HEK293 (cell line): ENCODE measurements around the gene FIGNL2.

ENCODE experiments used
- CTCF ChIA-PET: fragments of 350-600 bp; formaldehyde crosslinking; extraction: SDS; loops from one replicate; lab custom pipeline; 2021; ENCODE audit warnings: antibody characterized with exemption; lab: Yijun Ruan, JAX
- POLR2A ChIA-PET: fragments of 300-600 bp; formaldehyde crosslinking; extraction: SDS; loops from one replicate; lab custom pipeline; 2020; ENCODE audit warnings: antibody characterized with exemption, inconsistent platforms; lab: Yijun Ruan, JAX
- H3K27ac ChIP-seq: fragments of 200-500 bp; sonication (Bioruptor generic); 2 replicates; pipeline ENCODE4 v1.5.1; 2014; ENCODE audit warnings: low read depth, low read length, control low read depth, inconsistent platforms; ENCODE audit errors: extremely low read depth
- H3K36me3 ChIP-seq, 2 experiments: fragments of 200-500 bp in 1 of 2; sonication (Bioruptor generic) in 1 of 2; 1 replicate in 1 of 2; 2 replicates in 1 of 2; pipeline ENCODE4 v1.5.1; 2014 to 2017; ENCODE audit warnings: inconsistent platforms in 2 of 2, low read length in 2 of 2; ENCODE audit not compliant: control insufficient read depth in 2 of 2, insufficient read depth in 1 of 2
- H3K4me1 ChIP-seq: fragments of 200-500 bp; sonication (Bioruptor generic); 2 replicates; pipeline ENCODE4 v1.5.1; 2014; ENCODE audit warnings: mild to moderate bottlenecking, low read length, inconsistent platforms; ENCODE audit not compliant: control insufficient read depth, insufficient read depth
- H3K4me3 ChIP-seq: 2 replicates; pipeline ENCODE4 v1.5.1; 2011; ENCODE audit warnings: low read depth, mild to moderate bottlenecking, control low read depth, low read length, moderate library complexity
- H3K9me3 ChIP-seq: fragments of 200-500 bp; sonication (Bioruptor generic); 2 replicates; pipeline ENCODE4 v1.5.1; 2014; ENCODE audit warnings: low read depth, low read length, inconsistent platforms; ENCODE audit not compliant: control insufficient read depth, insufficient read depth
- KLF10 ChIP-seq: fragments of 450-650 bp; IDR thresholded peaks from 2 replicates; pipeline ENCODE4 v1.5.1; 2018; ENCODE audit warnings: missing biosample characterization, mild to moderate bottlenecking, missing genetic modification characterization
- SALL2 ChIP-seq: fragments of 450-650 bp; formaldehyde crosslinking; IDR thresholded peaks from 2 replicates; pipeline ENCODE4 v1.5.0; 2017; ENCODE audit warnings: missing biosample characterization, mild to moderate bottlenecking, missing genetic modification characterization, borderline replicate concordance
- TRIM28 ChIP-seq: IDR thresholded peaks from 2 replicates; pipeline ENCODE4 v1.6.1; 2011; ENCODE audit warnings: low read length, control low read depth, borderline replicate concordance
- YY2 ChIP-seq: fragments of 450-650 bp; formaldehyde crosslinking; IDR thresholded peaks from 2 replicates; pipeline ENCODE4 v1.5.1; 2016; ENCODE audit warnings: missing biosample characterization, missing genetic modification characterization
- ZBTB7A ChIP-seq: fragments of 450-650 bp; formaldehyde crosslinking; IDR thresholded peaks from 2 replicates; pipeline ENCODE4 v1.5.1; 2016; ENCODE audit warnings: low read depth, missing biosample characterization, missing genetic modification characterization
- ZNF114 ChIP-seq: fragments of 450-650 bp; formaldehyde crosslinking; IDR thresholded peaks from 2 replicates; pipeline ENCODE4 v1.5.0; 2017; ENCODE audit warnings: missing biosample characterization, missing genetic modification characterization
- ZNF433 ChIP-seq: fragments of 450-650 bp; formaldehyde crosslinking; IDR thresholded peaks from 2 replicates; pipeline ENCODE4 v1.5.1; 2016; ENCODE audit warnings: missing biosample characterization, missing genetic modification characterization, low read depth
- ZNF473 ChIP-seq: fragments of 450-650 bp; formaldehyde crosslinking; IDR thresholded peaks from 2 replicates; pipeline ENCODE4 v1.5.1; 2017; ENCODE audit warnings: missing biosample characterization, missing genetic modification characterization
- ZNF549 ChIP-seq: fragments of 450-650 bp; IDR thresholded peaks from 2 replicates; pipeline ENCODE4 v1.5.1; 2018; ENCODE audit warnings: missing biosample characterization, missing genetic modification characterization, mild to moderate bottlenecking, inconsistent platforms, moderate library complexity
- ZNF610 ChIP-seq: fragments of 450-650 bp; formaldehyde crosslinking; IDR thresholded peaks from 2 replicates; pipeline ENCODE4 v1.5.1; 2016; ENCODE audit warnings: missing biosample characterization, missing genetic modification characterization, borderline replicate concordance
- ZNF629 ChIP-seq: fragments of 450-650 bp; formaldehyde crosslinking; IDR thresholded peaks from 2 replicates; pipeline ENCODE4 v1.5.1; 2017; ENCODE audit warnings: missing biosample characterization, missing genetic modification characterization
- ZNF664 ChIP-seq: fragments of 450-650 bp; formaldehyde crosslinking; IDR thresholded peaks from 2 replicates; pipeline ENCODE4 v1.5.1; 2016; ENCODE audit warnings: missing biosample characterization, missing genetic modification characterization
- ZNF792 ChIP-seq: fragments of 450-650 bp; formaldehyde crosslinking; IDR thresholded peaks from 2 replicates; pipeline ENCODE4 v1.5.1; 2016; ENCODE audit warnings: missing biosample characterization, missing genetic modification characterization
- ZXDB ChIP-seq: fragments of 450-650 bp; formaldehyde crosslinking; IDR thresholded peaks from 2 replicates; pipeline ENCODE4 v1.5.1; 2016; ENCODE audit warnings: missing biosample characterization, missing genetic modification characterization
- TF ChIP-seq, protein P1 (sequence below): fragments of 450-650 bp; formaldehyde crosslinking; IDR thresholded peaks from 2 replicates; pipeline ENCODE4 v1.5.1; 2017; ENCODE audit warnings: missing biosample characterization, missing genetic modification characterization
- TF ChIP-seq, protein P2 (sequence below): fragments of 450-650 bp; formaldehyde crosslinking; IDR thresholded peaks from 2 replicates; pipeline ENCODE4 v1.5.1; 2016; ENCODE audit warnings: missing biosample characterization, missing genetic modification characterization
- TF ChIP-seq, protein P3 (sequence below): fragments of 450-650 bp; formaldehyde crosslinking; conservative IDR thresholded peaks from 2 replicates; pipeline ENCODE4 v1.5.1; 2016; ENCODE audit warnings: low read depth, missing biosample characterization, missing genetic modification characterization

Gene FIGNL2

DNA sequence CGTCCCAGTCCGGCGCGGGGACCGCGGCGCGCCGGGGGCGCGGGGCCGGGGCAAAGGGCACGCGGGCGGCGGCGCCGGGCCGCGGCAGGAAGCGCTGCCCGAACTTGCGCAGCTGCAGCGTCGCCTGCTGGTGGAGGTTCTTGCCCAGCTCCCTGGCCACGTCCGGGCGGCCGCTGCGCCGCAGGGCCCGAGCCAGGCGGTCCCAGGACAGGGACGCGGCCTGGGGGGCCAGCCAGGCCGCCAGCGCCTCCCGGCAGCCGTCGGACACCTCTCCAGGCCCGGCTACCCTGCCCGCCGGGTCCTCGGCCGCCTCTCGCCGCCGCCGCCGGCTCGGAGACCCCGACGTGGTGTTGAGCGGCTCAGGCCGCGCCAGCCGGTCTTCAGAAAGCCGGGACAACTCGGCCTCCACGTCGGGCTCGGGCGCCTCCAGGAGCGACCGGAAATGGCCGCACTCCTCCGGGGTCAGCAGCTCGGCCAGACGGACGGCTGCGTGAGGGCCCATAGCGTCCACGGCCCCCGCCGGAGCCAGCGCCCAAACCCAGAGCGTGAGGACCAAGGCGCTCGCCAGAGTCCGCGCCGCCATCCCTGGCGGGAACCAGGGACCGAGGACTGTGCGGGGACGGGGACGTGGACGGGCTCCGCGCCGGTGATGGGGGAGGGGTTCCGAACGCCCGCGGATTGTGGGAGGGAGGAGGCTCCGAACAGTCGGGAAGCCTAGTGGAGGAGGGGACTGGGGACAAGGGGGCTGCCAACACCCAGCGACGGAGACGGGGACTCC lies 34.0 kb downstream of the FIGNL2 start (continued):
- TF ChIP-seq, protein P1, sequence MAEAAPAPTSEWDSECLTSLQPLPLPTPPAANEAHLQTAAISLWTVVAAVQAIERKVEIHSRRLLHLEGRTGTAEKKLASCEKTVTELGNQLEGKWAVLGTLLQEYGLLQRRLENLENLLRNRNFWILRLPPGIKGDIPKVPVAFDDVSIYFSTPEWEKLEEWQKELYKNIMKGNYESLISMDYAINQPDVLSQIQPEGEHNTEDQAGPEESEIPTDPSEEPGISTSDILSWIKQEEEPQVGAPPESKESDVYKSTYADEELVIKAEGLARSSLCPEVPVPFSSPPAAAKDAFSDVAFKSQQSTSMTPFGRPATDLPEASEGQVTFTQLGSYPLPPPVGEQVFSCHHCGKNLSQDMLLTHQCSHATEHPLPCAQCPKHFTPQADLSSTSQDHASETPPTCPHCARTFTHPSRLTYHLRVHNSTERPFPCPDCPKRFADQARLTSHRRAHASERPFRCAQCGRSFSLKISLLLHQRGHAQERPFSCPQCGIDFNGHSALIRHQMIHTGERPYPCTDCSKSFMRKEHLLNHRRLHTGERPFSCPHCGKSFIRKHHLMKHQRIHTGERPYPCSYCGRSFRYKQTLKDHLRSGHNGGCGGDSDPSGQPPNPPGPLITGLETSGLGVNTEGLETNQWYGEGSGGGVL (tag by site-specific recombination), result no peak
- TF ChIP-seq, all 188 proteins: peak for 0

DNA sequence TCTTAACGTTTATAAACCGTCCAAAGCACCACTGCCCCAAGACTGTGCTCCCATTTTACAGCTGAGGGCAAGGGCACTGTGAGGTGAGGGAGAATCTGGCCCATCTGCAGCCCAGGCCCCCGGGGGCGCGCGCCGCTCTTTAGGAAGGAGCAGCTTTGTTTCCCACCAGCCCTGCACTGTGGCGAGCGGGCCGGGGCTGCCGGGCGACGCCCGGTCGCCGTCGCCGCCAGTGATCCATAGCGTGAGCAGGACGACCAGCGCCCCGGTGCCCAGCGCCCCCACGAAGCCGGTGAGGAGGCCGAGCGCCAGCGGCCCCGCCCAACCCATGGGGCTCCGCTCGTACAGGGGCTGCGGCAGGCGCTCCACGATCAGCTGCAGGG lies 34.6 kb downstream of the FIGNL2 start:
- H3K4me3 ChIP-seq, result no peak overlapping the region; the same call in 1 of the 2 replicates
- H3K4me1 ChIP-seq, result no peaks in the 10 kb centered on the region
- no peaks in the 10 kb centered on the region for H3K36me3 ChIP-seq
- TF ChIP-seq ZNF473 (no peak), ZXDB (tag by site-specific recombination) (no peak), ZNF433 (tag by site-specific recombination) (no peak), SALL2 (tag by site-specific recombination) (no peak), ZNF549 (tag by site-specific recombination) (no peak), ZBTB7A (tag by site-specific recombination) (no peak), KLF10 (no peak), ZNF114 (tag by site-specific recombination) (no peak), TRIM28 (no peak), ZNF629 (tag by site-specific recombination) (no peak), YY2 (tag by site-specific recombination) (no peak), ZNF664 (tag by site-specific recombination) (no peak), ZNF792 (tag by site-specific recombination) (no peak), ZNF610 (tag by site-specific recombination) (no peak)
- TF ChIP-seq, protein P2, sequence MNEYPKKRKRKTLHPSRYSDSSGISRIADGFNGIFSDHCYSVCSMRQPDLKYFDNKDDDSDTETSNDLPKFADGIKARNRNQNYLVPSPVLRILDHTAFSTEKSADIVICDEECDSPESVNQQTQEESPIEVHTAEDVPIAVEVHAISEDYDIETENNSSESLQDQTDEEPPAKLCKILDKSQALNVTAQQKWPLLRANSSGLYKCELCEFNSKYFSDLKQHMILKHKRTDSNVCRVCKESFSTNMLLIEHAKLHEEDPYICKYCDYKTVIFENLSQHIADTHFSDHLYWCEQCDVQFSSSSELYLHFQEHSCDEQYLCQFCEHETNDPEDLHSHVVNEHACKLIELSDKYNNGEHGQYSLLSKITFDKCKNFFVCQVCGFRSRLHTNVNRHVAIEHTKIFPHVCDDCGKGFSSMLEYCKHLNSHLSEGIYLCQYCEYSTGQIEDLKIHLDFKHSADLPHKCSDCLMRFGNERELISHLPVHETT (tag by site-specific recombination), result no peak
- TF ChIP-seq, protein P3, sequence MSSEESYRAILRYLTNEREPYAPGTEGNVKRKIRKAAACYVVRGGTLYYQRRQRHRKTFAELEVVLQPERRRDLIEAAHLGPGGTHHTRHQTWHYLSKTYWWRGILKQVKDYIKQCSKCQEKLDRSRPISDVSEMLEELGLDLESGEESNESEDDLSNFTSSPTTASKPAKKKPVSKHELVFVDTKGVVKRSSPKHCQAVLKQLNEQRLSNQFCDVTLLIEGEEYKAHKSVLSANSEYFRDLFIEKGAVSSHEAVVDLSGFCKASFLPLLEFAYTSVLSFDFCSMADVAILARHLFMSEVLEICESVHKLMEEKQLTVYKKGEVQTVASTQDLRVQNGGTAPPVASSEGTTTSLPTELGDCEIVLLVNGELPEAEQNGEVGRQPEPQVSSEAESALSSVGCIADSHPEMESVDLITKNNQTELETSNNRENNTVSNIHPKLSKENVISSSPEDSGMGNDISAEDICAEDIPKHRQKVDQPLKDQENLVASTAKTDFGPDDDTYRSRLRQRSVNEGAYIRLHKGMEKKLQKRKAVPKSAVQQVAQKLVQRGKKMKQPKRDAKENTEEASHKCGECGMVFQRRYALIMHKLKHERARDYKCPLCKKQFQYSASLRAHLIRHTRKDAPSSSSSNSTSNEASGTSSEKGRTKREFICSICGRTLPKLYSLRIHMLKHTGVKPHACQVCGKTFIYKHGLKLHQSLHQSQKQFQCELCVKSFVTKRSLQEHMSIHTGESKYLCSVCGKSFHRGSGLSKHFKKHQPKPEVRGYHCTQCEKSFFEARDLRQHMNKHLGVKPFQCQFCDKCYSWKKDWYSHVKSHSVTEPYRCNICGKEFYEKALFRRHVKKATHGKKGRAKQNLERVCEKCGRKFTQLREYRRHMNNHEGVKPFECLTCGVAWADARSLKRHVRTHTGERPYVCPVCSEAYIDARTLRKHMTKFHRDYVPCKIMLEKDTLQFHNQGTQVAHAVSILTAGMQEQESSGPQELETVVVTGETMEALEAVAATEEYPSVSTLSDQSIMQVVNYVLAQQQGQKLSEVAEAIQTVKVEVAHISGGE (tag by site-specific recombination), result no peak
- H3K27ac ChIP-seq, result no peak overlapping the region
- H3K9me3 ChIP-seq, result no peaks in the 10 kb centered on the region
- POLR2A ChIA-PET, result no interaction called here
- CTCF ChIA-PET, result interaction anchor here (0.6 to 1.9 kb wide), 9 partner anchors 10 to 385 kb away, joined by 3 to 12 read pairs (median 4); no protein-coding TSS in a partner anchor
